HCT116 (cell line): Measurements from ENCODE around the gene KCNH5.

ENCODE experiments used
- EGR1 ChIP-seq: IDR thresholded peaks from 2 replicates; pipeline ENCODE4 v1.6.1; 2012; ENCODE audit warnings: low read depth
- EZH2phosphoT487 ChIP-seq: fragments of 200-600 bp; IDR thresholded peaks from 2 replicates; pipeline ENCODE4 v1.6.1; 2018; ENCODE audit warnings: antibody characterized with exemption, borderline replicate concordance
- FOSL1 ChIP-seq: IDR thresholded peaks from 2 replicates; pipeline ENCODE4 v1.6.1; 2012; ENCODE audit warnings: low read depth
- POLR2A ChIP-seq: IDR thresholded peaks from 2 replicates; pipeline ENCODE4 v1.7.0; 2011; ENCODE audit warnings: borderline replicate concordance; ENCODE audit not compliant: insufficient read depth, insufficient read length; ENCODE audit errors: extremely low read depth
- POLR2AphosphoS5 ChIP-seq: IDR thresholded peaks from 2 replicates; pipeline ENCODE4 v1.6.1; 2011; ENCODE audit warnings: mild to moderate bottlenecking, low read depth, low read length, moderate library complexity
- REST ChIP-seq: IDR thresholded peaks from 2 replicates; pipeline ENCODE4 v1.6.1; 2012; ENCODE audit warnings: low read depth
- YY1 ChIP-seq: IDR thresholded peaks from 2 replicates; pipeline ENCODE4 v1.6.1; 2011; ENCODE audit warnings: low read length, low read depth, moderate library complexity, mild to moderate bottlenecking; ENCODE audit not compliant: insufficient replicate concordance; ENCODE audit errors: extremely low read depth
- TF ChIP-seq, protein P1 (sequence below), 3 experiments: fragments of 200-600 bp in 1 of 3; sonication (generic) in 1 of 3; IDR thresholded peaks in 2 of 3; conservative IDR thresholded peaks in 1 of 3; 2 replicates each; pipeline ENCODE4 v1.5.1; 2012 to 2017; ENCODE audit warnings: low read depth in 2 of 3, low read length in 2 of 3, antibody characterized with exemption in 1 of 3, borderline replicate concordance in 1 of 3, control low read depth in 1 of 3, mild to moderate bottlenecking in 1 of 3, mixed read lengths in 1 of 3, mixed run types in 1 of 3, moderate library complexity in 1 of 3; ENCODE audit not compliant: insufficient read depth in 1 of 3

DNA sequence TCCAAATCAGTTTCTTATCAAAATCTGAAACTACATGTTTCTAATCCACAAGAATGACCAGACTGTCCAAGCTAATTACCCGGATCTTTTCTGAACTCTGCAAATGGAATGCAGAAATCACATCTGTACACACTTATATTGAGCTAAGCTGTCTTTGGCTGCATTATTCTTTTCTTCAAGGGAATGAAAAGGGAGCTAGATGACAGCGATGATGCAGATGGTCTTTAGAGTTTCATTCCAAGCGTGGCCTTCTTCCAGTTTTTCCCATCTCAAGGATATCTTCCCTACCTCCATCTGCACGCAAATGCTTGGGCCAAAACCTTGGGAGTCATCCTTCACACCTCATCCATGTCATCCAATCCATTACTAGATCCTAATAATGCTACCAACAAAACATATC is 12.6 kb downstream of the KCNH5 start:
- TF ChIP-seq FOSL1, result no peak
- TF ChIP-seq POLR2A, result no peak
- TF ChIP-seq, protein P1, sequence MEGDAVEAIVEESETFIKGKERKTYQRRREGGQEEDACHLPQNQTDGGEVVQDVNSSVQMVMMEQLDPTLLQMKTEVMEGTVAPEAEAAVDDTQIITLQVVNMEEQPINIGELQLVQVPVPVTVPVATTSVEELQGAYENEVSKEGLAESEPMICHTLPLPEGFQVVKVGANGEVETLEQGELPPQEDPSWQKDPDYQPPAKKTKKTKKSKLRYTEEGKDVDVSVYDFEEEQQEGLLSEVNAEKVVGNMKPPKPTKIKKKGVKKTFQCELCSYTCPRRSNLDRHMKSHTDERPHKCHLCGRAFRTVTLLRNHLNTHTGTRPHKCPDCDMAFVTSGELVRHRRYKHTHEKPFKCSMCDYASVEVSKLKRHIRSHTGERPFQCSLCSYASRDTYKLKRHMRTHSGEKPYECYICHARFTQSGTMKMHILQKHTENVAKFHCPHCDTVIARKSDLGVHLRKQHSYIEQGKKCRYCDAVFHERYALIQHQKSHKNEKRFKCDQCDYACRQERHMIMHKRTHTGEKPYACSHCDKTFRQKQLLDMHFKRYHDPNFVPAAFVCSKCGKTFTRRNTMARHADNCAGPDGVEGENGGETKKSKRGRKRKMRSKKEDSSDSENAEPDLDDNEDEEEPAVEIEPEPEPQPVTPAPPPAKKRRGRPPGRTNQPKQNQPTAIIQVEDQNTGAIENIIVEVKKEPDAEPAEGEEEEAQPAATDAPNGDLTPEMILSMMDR (IDR thresholded peaks at IDR 0.05 in 2 of 3, conservative IDR thresholded peaks at IDR 0.05 in 1 of 3; ENCODE audit: borderline replicate concordance in 1 of 3, insufficient read depth in 1 of 3, low read depth in 2 of 3, low read length in 2 of 3), result no peak
- TF ChIP-seq REST, result no peak
- TF ChIP-seq EGR1, result no peak
- no peak for TF ChIP-seq EZH2phosphoT487
- no peak for TF ChIP-seq YY1
- TF ChIP-seq POLR2AphosphoS5, result no peak
